Right atrium auricular region (tissue), 2 donors: Measurements from ENCODE around the gene TCF7L2. TPM values are rescaled to one million over a fixed set of nuclear protein-coding genes. Genes with fewer than 3 reads are reported as not detected.

ENCODE experiments used
- DNase-seq: peaks from one replicate; pipeline ENCODE4 v3.0.0-alpha.2; 2019; ENCODE audit warnings: low spot score
- H3K27ac ChIP-seq, 2 donors: fragments of 200-600 bp; sonication (generic); 1 replicate in 1 of 2; 2 replicates in 1 of 2; pipeline ENCODE4 v1.5.1; 2016 to 2019
- H3K27me3 ChIP-seq, 2 donors: fragments of 200-600 bp; sonication (generic); one replicate each; pipeline versions ENCODE4 v1.5.1 to v1.6.0; 2017 to 2019
- H3K36me3 ChIP-seq: fragments of 200-600 bp; sonication (generic); one replicate; pipeline ENCODE4 v1.5.1; 2016
- H3K4me1 ChIP-seq, 2 donors: fragments of 200-600 bp; sonication (generic); one replicate each; pipeline versions ENCODE4 v1.5.1 to v1.6.0; 2017 to 2019
- H3K4me3 ChIP-seq, 2 donors: fragments of 200-600 bp; sonication (generic); 1 replicate in 1 of 2; 2 replicates in 1 of 2; pipeline ENCODE4 v1.5.1; 2017 to 2019; ENCODE audit warnings: mild to moderate bottlenecking in 1 of 2, moderate library complexity in 1 of 2
- H3K9me3 ChIP-seq, 2 donors: fragments of 200-600 bp; sonication (generic); one replicate each; pipeline ENCODE4 v1.5.1; 2019
- CTCF ChIP-seq, 2 donors: fragments of 200-600 bp; sonication (generic); IDR thresholded peaks; one replicate each; pipeline ENCODE4 v1.5.1; 2019; ENCODE audit warnings: antibody characterized with exemption in 2 of 2
- total RNA-seq, 2 donors: library from RNA; depleted of rRNA; stranded (reverse); fragments of >200 nt; gene quantifications; one replicate each; pipeline ENCODE4 v1.1.0, GENCODE V29; 2016

The TCF7L2 gene
- total RNA-seq, 2 donors from 2014 or later: 8.5 to 11.3 TPM

GRCh38 chr10:113085776-113086175 lies 135.7 kb downstream of the TCF7L2 start:
- no peak for TF ChIP-seq CTCF (IDR thresholded peaks at IDR 0.05)
- Histone ChIP-seq H3K4me1 (peaks cover 0 to 8% of the 10 kb centered on the region in 2 donors), H3K9me3 (no peaks in the 10 kb centered on the region), H3K36me3 (no peaks in the 10 kb centered on the region), H3K4me3 (no peak overlapping the region), H3K27ac (no peak overlapping the region), H3K27me3 (no peaks in the 10 kb centered on the region)
- DNase-seq: no peak

- TF ChIP-seq CTCF (IDR thresholded peaks at IDR 0.05): no peak
- no peak overlapping the region for H3K4me3 ChIP-seq
- H3K4me1 ChIP-seq: peaks cover 0 to 8% of the 10 kb centered on the region in 2 donors
- H3K27ac ChIP-seq: no peak overlapping the region
- no peaks in the 10 kb centered on the region for H3K36me3 ChIP-seq
- DNase-seq: no peak
- no peaks in the 10 kb centered on the region for H3K27me3 ChIP-seq
- no peaks in the 10 kb centered on the region for H3K9me3 ChIP-seq
Observed at GRCh38 chr10:113086282-113086681, 136.2 kb downstream of the TCF7L2 start.

GRCh38 chr10:113087165-113088029 lies 137.3 kb downstream of the TCF7L2 start:
- TF ChIP-seq CTCF (IDR thresholded peaks at IDR 0.05): no peak
- Histone ChIP-seq H3K36me3 (no peaks in the 10 kb centered on the region), H3K4me3 (no peak overlapping the region), H3K27ac (peak overlapping the region; percentile 2 to 18), H3K4me1 (peaks cover 0 to 11% of the 10 kb centered on the region in 2 donors), H3K27me3 (no peaks in the 10 kb centered on the region), H3K9me3 (no peaks in the 10 kb centered on the region)
- DNase-seq: peak; percentile 89

- Histone ChIP-seq H3K4me3 (no peak overlapping the region), H3K27ac (no peak overlapping the region), H3K36me3 (no peaks in the 10 kb centered on the region), H3K9me3 (no peaks in the 10 kb centered on the region), H3K4me1 (peaks cover 0 to 18% of the 10 kb centered on the region in 2 donors), H3K27me3 (no peaks in the 10 kb centered on the region)
- TF ChIP-seq CTCF (IDR thresholded peaks at IDR 0.05): no peak
- no peak for DNase-seq
Observed at GRCh38 chr10:113088194-113088593, 138.1 kb downstream of the TCF7L2 start.

GRCh38 chr10:113089551-113089950 lies 139.5 kb downstream of the TCF7L2 start:
- Histone ChIP-seq H3K9me3 (no peaks in the 10 kb centered on the region), H3K4me3 (no peak overlapping the region), H3K27me3 (no peaks in the 10 kb centered on the region), H3K36me3 (no peaks in the 10 kb centered on the region), H3K27ac (no peak overlapping the region), H3K4me1 (peaks cover 0 to 25% of the 10 kb centered on the region in 2 donors)
- no peak for DNase-seq
- no peak for TF ChIP-seq CTCF (IDR thresholded peaks at IDR 0.05)
